HG02870 (cell line): ENCODE measurements around the gene ODAD4.
A peak's percentile ranks its signal among the peaks of the same experiment; 100 is the strongest.

Source experiments
- ATAC-seq: cut with Tn5 transposase; IDR thresholded peaks from one replicate; pipeline ENCODE4 v1.9.1; 2021; ENCODE audit warnings: mild to moderate bottlenecking, moderate library complexity; ENCODE audit not compliant: unreplicated experiment

The ODAD4 gene

GRCh38 chr17:41937970-41938954 is 7.8 kb downstream of the ODAD4 start:
- no peak for ATAC-seq

DNA sequence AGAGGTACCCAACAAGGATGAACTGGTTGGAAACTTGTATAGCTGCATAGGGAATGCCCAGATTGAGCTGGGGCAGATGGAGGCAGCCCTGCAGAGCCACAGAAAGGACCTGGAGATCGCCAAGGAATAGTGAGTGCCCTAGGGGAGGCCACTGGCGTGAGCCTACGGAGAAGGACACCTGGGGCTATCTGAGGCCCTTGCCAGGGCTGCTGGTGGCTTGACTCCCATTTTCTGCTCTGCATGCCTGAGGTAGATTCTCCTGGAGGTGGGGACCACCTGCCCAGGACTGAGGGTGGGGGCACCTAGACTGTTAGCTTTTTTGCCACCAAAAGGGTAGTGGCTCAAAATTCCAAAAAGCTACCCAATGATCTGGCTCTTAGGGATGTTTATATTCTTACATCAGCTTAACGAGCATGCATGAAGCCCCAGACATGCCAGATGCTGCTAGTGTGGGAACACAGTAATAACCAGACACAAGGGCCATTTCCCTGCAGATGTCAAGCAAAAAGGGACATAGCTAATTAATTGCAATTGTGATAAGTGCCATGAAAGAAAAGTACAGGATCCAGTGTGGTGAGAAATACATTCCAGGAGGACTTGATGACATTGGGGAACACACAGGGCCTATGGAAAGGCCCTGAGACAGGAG is 8.8 kb downstream of the ODAD4 start:
- ATAC-seq, result no peak

- no peak for ATAC-seq
Measured at GRCh38 chr17:41939693-41940090, 9.3 kb downstream of the ODAD4 start.

DNA sequence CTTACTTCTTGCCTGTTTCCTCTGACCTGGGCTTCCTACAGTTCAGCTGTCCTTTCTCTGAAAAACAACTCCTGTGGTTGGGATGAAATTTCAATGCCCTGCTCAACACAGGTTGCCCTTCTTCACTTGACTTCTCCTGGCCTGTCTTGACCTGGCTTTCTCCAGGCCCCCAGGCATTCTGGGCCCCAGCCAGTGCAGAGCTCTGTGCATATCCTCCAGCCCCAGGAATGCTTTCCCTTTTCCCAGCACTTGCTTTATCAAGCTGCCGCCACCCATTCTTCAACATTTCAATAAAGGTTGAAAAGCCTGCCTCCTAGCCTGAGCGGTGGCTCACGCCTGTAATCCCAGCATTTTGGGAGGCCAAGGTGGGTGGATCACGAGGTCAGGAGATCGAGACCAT is 10.8 kb downstream of the ODAD4 start:
- ATAC-seq, result no peak

- ATAC-seq, result no peak
Measured at GRCh38 chr17:41942626-41943373, 12.4 kb downstream of the ODAD4 start.

DNA sequence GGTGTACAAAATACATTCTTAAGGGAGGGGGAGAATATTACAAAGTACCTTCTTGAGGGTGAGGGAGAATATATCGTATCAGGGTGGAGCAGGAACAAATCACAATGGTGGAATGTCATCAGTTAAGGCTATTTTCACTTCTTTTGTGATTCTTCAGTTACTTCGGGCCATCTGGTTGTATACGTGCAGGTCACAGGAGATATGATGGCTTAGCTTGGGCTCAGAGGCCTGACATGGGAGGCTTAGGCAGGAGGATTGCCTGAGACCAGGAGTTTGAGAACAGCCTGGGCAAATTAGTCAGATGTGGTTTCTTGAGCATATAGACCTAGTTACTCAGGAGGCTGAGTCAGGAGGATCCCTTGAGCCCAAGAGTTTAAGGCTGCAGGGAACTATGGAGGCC is 13.1 kb downstream of the ODAD4 start:
- no peak for ATAC-seq

GRCh38 chr17:41944943-41945342 is 14.5 kb downstream of the ODAD4 start:
- no peak for ATAC-seq

DNA sequence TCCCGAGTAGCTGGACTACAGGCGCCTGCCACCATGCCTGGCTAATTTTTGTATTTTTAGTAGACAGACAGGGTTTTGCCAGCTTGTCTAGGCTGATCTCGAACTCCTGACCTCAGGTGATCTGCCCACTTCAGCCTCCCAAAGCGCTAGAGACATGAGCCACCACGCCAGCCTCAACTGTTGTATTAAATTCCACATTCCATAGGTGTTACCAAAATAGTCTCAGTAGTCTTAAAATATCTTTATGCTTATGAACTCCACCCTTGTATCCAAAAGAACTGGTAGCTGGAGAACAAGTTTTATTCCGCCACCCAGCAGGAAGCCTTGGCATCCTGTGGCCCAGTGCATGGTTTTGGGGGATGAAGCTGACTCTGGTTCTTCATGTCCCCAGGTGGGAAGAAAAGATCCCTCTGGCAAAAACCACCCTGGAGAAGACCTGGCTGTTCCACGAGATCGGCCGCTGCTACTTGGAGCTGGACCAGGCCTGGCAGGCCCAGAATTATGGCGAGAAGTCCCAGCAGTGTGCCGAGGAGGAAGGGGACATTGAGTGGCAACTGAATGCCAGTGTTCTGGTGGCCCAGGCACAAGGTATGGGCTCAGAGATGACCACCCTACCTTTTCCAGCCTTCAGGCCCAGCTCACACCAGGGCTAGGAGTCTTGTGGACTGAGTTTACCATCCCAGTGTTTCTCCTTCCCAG is 18.5 kb downstream of the ODAD4 start:
- no peak for ATAC-seq

DNA sequence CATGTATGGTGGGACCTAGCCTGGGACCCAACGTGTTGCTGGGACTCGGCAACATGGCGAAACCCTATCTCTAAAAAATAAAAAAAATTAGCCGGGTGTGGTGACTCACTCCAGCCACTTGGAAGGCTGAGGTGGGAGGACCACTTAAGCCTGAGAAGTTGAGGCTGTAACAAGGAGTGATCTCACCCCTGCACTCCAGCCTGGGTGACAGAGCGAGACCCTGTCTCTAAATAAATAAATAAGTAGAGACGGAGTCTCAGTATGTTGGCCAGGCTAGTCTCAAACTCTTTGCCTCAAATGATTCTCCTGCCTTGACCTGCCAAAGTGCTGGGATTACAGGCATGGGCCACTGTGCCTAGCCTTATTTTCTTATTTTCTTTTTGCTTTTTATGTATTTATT is 26.1 kb downstream of the ODAD4 start:
- no peak for ATAC-seq

DNA sequence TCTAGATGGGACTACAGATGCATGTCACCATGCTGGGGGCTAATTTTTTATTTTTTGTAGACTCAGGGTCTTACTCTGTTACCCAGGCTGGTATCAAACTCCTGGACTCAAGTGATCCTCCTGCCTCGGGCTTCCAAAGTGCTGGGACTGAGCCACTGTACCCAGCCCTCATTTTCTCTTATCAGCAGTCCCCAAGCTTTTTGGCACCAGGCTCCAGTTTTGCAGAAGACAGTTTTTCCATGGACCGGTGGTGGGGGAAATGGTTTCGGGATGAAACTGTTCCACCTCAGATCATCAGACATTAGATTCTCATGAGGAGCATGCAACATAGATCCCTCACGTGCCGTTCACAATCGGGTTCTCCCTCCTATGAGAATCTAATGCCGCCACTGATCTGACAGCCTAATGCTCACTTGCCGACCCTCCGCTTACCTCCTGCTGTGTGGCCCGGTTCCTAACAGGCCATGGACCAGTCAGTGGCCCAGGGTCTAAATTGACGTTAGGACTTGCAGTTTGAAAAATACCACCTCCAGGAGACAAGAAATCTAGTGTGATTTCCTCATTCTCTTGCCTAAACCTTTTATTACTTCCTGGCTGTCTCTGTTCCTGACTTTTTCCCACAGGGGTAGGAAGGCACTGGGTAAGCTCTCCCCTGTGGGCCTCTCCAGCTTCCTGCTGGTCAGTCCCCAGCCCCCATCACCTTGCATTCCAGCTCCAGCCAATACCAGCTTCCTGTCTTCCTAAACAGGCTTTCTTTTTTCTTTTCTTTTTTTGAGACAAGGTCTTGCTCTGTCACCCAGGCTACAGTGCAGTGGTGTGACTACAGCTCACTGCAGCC is 26.8 kb downstream of the ODAD4 start:
- no peak for ATAC-seq

- no peak for ATAC-seq
Measured at GRCh38 chr17:41957869-41958439, 27.5 kb downstream of the ODAD4 start.

DNA sequence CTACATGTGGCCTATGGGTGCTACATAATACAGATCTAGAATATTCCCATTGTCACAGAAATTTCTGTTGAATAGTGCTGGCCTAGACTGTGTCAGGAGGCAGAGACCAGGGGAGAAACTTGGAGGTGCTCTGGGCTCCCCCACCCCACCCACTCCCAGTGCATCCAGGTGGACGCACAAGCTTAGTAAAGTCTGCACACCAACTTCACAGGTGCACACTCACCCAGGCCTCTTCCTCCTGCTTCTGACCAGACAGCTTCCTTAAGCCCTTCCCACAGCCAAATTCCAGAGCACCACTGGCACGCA is 28.6 kb downstream of the ODAD4 start:
- no peak for ATAC-seq

DNA sequence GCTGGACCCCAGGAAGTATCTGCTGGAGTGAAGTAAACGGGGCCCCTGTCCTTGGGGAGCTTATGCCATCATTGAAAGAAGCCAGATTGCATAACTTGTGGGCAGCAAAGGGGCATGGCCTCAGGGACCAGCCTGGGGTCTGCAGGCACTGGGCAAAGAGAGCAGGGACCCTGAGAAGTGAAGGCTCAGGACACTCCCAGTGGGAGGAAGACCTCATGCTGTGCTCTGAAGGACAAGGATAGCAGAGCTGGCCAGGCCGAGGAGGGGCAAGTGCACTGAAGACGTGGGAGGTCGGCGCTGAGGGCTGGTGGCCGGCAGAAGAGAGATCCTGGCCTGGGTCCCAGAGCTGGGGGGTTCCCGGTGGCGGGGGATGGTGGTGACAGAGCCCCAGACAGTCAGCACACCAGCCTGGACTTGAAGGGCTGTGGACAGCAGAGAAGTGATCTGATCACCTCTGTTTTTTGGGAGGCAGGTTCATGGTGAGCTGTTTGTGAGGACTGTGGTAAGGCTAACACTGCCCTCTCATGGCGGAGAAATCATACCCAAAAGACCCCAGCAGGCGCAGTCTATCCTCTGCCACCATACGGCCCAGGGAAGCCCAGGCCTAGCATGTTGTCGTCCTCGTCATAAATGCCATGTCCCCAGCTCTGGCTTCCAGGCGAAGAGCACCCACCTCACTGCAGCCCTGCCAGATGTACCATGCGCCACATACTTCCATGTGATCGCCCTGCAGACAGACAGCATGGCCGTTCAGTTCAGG is 29.1 kb downstream of the ODAD4 start:
- ATAC-seq, result no peak

- no peak for ATAC-seq
Measured at GRCh38 chr17:41962111-41962510, 31.7 kb downstream of the ODAD4 start.

DNA sequence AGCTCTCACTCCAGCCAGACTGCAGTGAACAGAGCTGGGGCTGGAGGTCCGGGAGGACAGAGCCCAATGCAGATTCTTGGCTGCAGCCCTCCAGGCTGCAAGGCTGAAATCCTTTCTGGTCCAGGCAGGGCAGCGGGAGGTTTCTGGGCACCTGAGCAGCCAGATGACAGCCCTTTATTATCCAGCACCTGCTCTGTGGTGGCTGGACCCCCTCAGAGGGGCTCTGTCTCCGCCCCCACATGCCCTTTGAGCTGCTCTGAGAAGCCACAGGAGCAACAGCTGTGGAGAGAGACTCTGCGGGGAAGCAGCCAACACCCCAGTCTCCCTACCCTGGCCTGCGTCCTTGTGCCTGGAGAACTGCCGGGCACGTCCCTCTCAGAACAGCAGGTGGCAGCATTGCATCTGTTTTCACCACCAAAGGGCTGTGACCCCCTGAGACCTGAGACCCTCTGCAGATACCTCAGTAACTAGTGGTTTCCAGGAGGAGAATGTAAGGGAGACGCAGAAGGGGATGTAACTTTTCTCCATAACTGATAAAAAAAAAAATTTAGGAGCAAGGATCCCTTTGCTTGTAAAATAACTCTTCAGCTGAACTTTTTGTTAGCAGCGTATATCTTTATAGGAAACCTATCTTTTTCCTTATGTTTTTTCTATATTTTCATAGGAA is 32.5 kb downstream of the ODAD4 start:
- no peak for ATAC-seq

DNA sequence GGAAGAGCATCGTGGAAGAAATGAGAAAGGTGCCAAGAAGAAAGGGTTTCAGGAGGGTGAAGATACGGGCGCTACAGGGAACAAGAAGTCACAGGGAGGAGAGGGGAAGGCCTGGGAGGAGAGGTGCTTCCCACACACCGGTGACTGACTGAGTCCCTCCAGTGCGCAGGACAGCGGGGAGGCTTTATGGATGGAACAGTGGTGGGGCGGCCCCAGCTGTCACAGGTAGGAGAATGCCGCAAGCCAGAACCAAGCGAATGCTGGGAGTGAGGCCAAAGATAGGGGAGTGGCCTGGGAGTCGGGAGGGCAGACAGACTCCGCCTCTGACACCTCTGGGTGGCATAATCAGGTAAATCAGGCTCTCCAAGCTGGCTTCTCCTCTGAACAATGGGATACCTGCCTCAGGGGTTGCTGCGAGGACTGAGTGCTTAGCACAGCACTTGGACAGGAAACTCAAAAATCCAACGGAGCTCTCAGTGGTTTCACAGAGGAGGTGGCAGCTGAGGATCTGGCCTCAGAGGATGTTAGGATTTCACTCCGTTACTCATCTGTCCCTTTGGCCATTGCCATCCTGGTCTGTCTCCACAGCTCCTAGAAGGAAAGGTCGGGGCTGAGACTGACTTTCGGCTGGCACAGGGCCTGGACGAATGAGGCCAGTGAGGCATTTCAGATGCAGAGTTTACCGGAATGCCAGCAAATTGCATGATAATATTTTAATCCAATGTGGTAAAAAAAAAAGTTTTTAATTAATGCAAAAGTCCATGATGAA is 35.5 kb downstream of the ODAD4 start:
- ATAC-seq, result peak; percentile 40

DNA sequence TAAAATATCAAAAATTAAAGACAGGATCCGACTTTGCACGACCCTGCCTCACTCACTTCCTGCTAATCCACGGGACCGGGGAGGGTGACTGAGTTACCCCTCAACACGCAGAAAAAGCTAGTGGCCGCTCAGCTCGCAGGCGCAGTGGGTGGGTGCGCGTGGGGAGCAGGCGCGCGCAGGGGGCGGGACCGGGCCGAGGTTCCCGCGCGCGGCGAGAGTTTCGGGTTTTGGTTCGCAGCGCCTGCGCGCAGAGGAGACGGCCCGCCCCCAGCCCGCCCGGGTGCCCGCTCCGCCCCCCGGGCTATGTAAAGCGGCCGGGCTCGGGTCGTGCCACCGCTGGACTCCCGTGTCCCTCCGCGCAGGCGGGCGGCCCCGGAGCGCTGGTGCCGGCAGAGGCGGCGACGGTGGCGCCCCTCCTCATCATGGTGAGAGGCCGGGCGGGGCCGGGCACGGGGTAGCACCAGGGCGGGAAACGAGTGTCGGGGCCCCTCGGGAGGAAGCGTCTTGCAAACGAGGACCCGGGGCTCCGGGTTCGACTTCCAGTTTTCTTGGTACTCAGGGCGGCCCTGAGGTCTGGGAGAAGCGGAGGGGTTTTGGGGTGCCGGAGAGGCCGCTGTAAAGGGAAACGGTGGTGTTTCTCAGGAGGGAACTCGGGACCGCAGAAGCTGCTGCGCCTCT is 36.2 kb downstream of the ODAD4 start, which contains the start of gene CNP:
Gene CNP, plus strand, starts transcription at position 333 of the 678 bp plus-strand sequence. Its CDS starts 90 bp downstream, at position 423.
- peak; percentile 49 for ATAC-seq
